HCT116 (cell line): Measurements from ENCODE around the gene NUDT13. TPM values are rescaled to one million over a fixed set of nuclear protein-coding genes. Genes with fewer than 3 reads are reported as not detected.

Experiments used
- ATAC-seq: fragments of 200-7000 bp; cut with Tn5 transposase; 2 replicates; pipeline ENCODE4 v1.9.1; 2020; ENCODE audit warnings: mild to moderate bottlenecking, moderate library complexity
- BruUV-seq: library from RNA; stranded (reverse); fragments of 400-500 nt; replicated peaks from 2 replicates; lab custom pipeline; 2021; lab: Mats Ljungman, UMichigan
- CTCF ChIA-PET: fragments of 300-600 bp; sonication (Branson Sonifier 250); formaldehyde crosslinking; loops from one replicate; lab custom pipeline; 2021; ENCODE audit warnings: antibody characterized with exemption; lab: Charles Lee
- POLR2A ChIA-PET: fragments of 300-600, 350-600 bp; sonication (Branson Sonifier 250); formaldehyde crosslinking; loops from one replicate; lab custom pipeline; 2021; ENCODE audit warnings: antibody characterized with exemption; lab: Charles Lee
- RAD21 ChIA-PET, 2 experiments: fragments of 300-600 bp; sonication (Branson Sonifier 250); formaldehyde crosslinking; loops; one replicate each; lab custom pipeline; 2023; ENCODE audit warnings: low total read pairs in 2 of 2; ENCODE audit not compliant: uncharacterized antibody in 2 of 2, unreplicated experiment in 2 of 2, low non-redundant PET in 1 of 2; lab: Charles Lee
- DNase-seq: peaks from one replicate; pipeline ENCODE4 v3.0.0-alpha.2; 2010; ENCODE audit warnings: low read depth, low spot score
- H2AFZ ChIP-seq: fragments of 200-600 bp; shearing (Covaris generic), sonication (generic); 2 replicates; pipeline ENCODE4 v1.6.1; 2017; ENCODE audit warnings: low read depth, mixed run types, mixed read lengths, antibody characterized with exemption, low read length; ENCODE audit not compliant: poor library complexity, severe bottlenecking
- H3K27ac ChIP-seq: 2 replicates; pipeline ENCODE4 v1.5.1; 2012; ENCODE audit warnings: low read depth, low read length
- H3K27me3 ChIP-seq: fragments of 200-600 bp; sonication (generic); 2 replicates; pipeline ENCODE4 v1.6.1; 2016; ENCODE audit warnings: mixed run types, low read length, mixed read lengths; ENCODE audit not compliant: insufficient read depth
- H3K36me3 ChIP-seq, 2 experiments: fragments of 200-500 bp in 1 of 2; fragments of 200-600 bp in 1 of 2; sonication (Bioruptor generic) in 1 of 2; sonication (generic) in 1 of 2; 2 replicates each; pipeline versions ENCODE4 v1.5.1 to v1.6.1; 2014 to 2016; ENCODE audit warnings: low read length in 2 of 2, inconsistent platforms in 1 of 2, mixed read lengths in 1 of 2, mixed run types in 1 of 2; ENCODE audit not compliant: insufficient read depth in 2 of 2, control insufficient read depth in 1 of 2
- H3K4me1 ChIP-seq, 2 experiments: fragments of 200-600 bp in 1 of 2; sonication (generic) in 1 of 2; 2 replicates each; pipeline versions ENCODE4 v1.5.1 to v1.6.1; 2012 to 2017; ENCODE audit warnings: low read length in 2 of 2, inconsistent platforms in 1 of 2, mild to moderate bottlenecking in 1 of 2, mixed read lengths in 1 of 2, mixed run types in 1 of 2, moderate library complexity in 1 of 2; ENCODE audit not compliant: insufficient read depth in 2 of 2, control insufficient read depth in 1 of 2
- H3K4me2 ChIP-seq: fragments of 200-600 bp; sonication (generic); 2 replicates; pipeline ENCODE4 v1.6.1; 2017; ENCODE audit warnings: mixed run types, low read length, mixed read lengths
- H3K4me3 ChIP-seq, 2 experiments: fragments of 200-600 bp in 1 of 2; sonication (generic) in 1 of 2; replicated peaks in 1 of 2; 2 replicates each; pipeline ENCODE4 v1.5.1; 2011 to 2016; ENCODE audit warnings: low read length in 2 of 2, control low read depth in 1 of 2, low read depth in 1 of 2, mild to moderate bottlenecking in 1 of 2, mixed read lengths in 1 of 2, mixed run types in 1 of 2
- H3K79me2 ChIP-seq: fragments of 200-600 bp; sonication (generic); 2 replicates; pipeline ENCODE4 v1.6.1; 2017; ENCODE audit warnings: mild to moderate bottlenecking, mixed run types, low read length, moderate library complexity, mixed read lengths; ENCODE audit not compliant: insufficient read depth
- H3K9ac ChIP-seq: fragments of 200-600 bp; sonication (generic); 2 replicates; pipeline ENCODE4 v1.6.1; 2016; ENCODE audit warnings: low read length, mixed read lengths
- H3K9me2 ChIP-seq: fragments of 200-600 bp; sonication (generic), shearing (Covaris generic); 2 replicates; pipeline ENCODE4 v1.6.1; 2017; ENCODE audit warnings: mixed run types, mild to moderate bottlenecking, moderate library complexity; ENCODE audit not compliant: insufficient read depth
- H3K9me3 ChIP-seq, 2 experiments: fragments of 200-500 bp in 1 of 2; fragments of 200-600 bp in 1 of 2; sonication (Bioruptor generic) in 1 of 2; sonication (generic) in 1 of 2; 2 replicates each; pipeline ENCODE4 v1.6.1; 2014 to 2017; ENCODE audit warnings: low read length in 2 of 2, mixed read lengths in 2 of 2, inconsistent platforms in 1 of 2, low read depth in 1 of 2, mild to moderate bottlenecking in 1 of 2, mixed run types in 1 of 2, moderate library complexity in 1 of 2; ENCODE audit not compliant: control insufficient read depth in 1 of 2, insufficient read depth in 1 of 2
- H4K20me1 ChIP-seq: fragments of 200-600 bp; sonication (generic), shearing (Covaris generic); 2 replicates; pipeline ENCODE4 v1.6.1; 2017; ENCODE audit warnings: mixed run types, mild to moderate bottlenecking, moderate library complexity; ENCODE audit not compliant: insufficient read depth
- CBX3 ChIP-seq: IDR thresholded peaks from 2 replicates; pipeline ENCODE4 v1.6.1; 2012; ENCODE audit warnings: low read depth
- EGR1 ChIP-seq: IDR thresholded peaks from 2 replicates; pipeline ENCODE4 v1.6.1; 2012; ENCODE audit warnings: low read depth
- ELF1 ChIP-seq: IDR thresholded peaks from 2 replicates; pipeline ENCODE4 v1.6.1; 2012; ENCODE audit warnings: low read depth, borderline replicate concordance
- EZH2 ChIP-seq: fragments of 200-600 bp; sonication (generic); IDR thresholded peaks from 2 replicates; pipeline ENCODE4 v1.6.1; 2017; ENCODE audit warnings: antibody characterized with exemption, mixed run types
- EZH2phosphoT487 ChIP-seq: fragments of 200-600 bp; IDR thresholded peaks from 2 replicates; pipeline ENCODE4 v1.6.1; 2018; ENCODE audit warnings: antibody characterized with exemption, borderline replicate concordance
- JUND ChIP-seq: IDR thresholded peaks from 2 replicates; pipeline ENCODE4 v1.6.1; 2012
- POLR2A ChIP-seq: IDR thresholded peaks from 2 replicates; pipeline ENCODE4 v1.7.0; 2011; ENCODE audit warnings: borderline replicate concordance; ENCODE audit not compliant: insufficient read depth, insufficient read length; ENCODE audit errors: extremely low read depth
- RAD21 ChIP-seq: IDR thresholded peaks from 2 replicates; pipeline ENCODE4 v1.6.1; 2012; ENCODE audit warnings: low read depth, mild to moderate bottlenecking
- SRF ChIP-seq: IDR thresholded peaks from 2 replicates; pipeline ENCODE4 v1.6.1; 2012; ENCODE audit warnings: low read depth
- TCF7L2 ChIP-seq: IDR thresholded peaks from 2 replicates; pipeline ENCODE4 v1.7.0; 2011; ENCODE audit warnings: borderline replicate concordance, inconsistent platforms; ENCODE audit not compliant: insufficient read depth, insufficient read length; ENCODE audit errors: extremely low read depth
- YY1 ChIP-seq: IDR thresholded peaks from 2 replicates; pipeline ENCODE4 v1.6.1; 2011; ENCODE audit warnings: low read length, low read depth, moderate library complexity, mild to moderate bottlenecking; ENCODE audit not compliant: insufficient replicate concordance; ENCODE audit errors: extremely low read depth
- ZNF274 ChIP-seq: fragments of 200-500 bp; sonication (Bioruptor generic); IDR thresholded peaks from 2 replicates; pipeline ENCODE4 v1.6.1; 2014; ENCODE audit warnings: mild to moderate bottlenecking, low read depth, low read length, inconsistent platforms
- intact Hi-C: fragments of 100-400 bp; cut with micrococcal nuclease; formaldehyde crosslinking; loops from 2 replicates; pipeline ENCODE4 v1.10.0; 2022
- total RNA-seq: library from RNA; stranded (reverse); gene quantifications from one replicate; pipeline ENCODE4 v1.2.1, GENCODE V29; 2021; ENCODE audit not compliant: unreplicated experiment
- TF ChIP-seq, protein P1 (sequence below): IDR thresholded peaks from 2 replicates; pipeline ENCODE4 v1.6.1; 2012

NUDT13 gene
- total RNA-seq, 1 experiment from 2014 or later, result 1.2 TPM

GRCh38 chr10:73099141-73099540, 11.1 kb upstream of the NUDT13 start:
- RAD21 ChIA-PET, result no interaction called here
- H3K9me2 ChIP-seq, result no peaks in the 10 kb centered on the region
- CTCF ChIA-PET, result no interaction called here
- DNase-seq, result no peak
- no peak overlapping the region for H3K4me2 ChIP-seq
- no peak for ATAC-seq
- H3K27ac ChIP-seq, result no peak overlapping the region
- POLR2A ChIA-PET, result interaction anchor here (0.8 kb wide), 1 partner anchor 21 kb away, joined by 3 read pairs; no protein-coding TSS in a partner anchor
- intact Hi-C loops, result no loop called here
- no TSS peak for BruUV-seq
- peaks cover 24% of the 10 kb centered on the region for H3K79me2 ChIP-seq
- H4K20me1 ChIP-seq, result no peaks in the 10 kb centered on the region
- no peaks in the 10 kb centered on the region for H3K27me3 ChIP-seq
- H3K36me3 ChIP-seq, result no peaks in the 10 kb centered on the region
- no peak for TF ChIP-seq EZH2phosphoT487
- no peak for TF ChIP-seq ELF1
- no peak for TF ChIP-seq SRF
- TF ChIP-seq ZNF274, result no peak
- no peak for TF ChIP-seq TCF7L2
- TF ChIP-seq EZH2, result no peak
- no peak for TF ChIP-seq CBX3
- TF ChIP-seq JUND, result no peak
- no peak for TF ChIP-seq RAD21
- TF ChIP-seq POLR2A, result no peak
- TF ChIP-seq, protein P1, sequence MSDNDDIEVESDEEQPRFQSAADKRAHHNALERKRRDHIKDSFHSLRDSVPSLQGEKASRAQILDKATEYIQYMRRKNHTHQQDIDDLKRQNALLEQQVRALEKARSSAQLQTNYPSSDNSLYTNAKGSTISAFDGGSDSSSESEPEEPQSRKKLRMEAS, result no peak
- no peak for TF ChIP-seq EGR1
- no peak for TF ChIP-seq YY1
- H3K9ac ChIP-seq, result no peak overlapping the region
- no peak overlapping the region for H2AFZ ChIP-seq
- H3K4me3 ChIP-seq, result no peak overlapping the region
- peaks cover 11 to 20% of the 10 kb centered on the region in 2 experiments; a peak in 3 of 4 replicates for H3K4me1 ChIP-seq
- H3K9me3 ChIP-seq, result no peaks in the 10 kb centered on the region
